GM19035 (cell line): ENCODE measurements around the gene HELB.

Experiments
- ATAC-seq: cut with Tn5 transposase; IDR thresholded peaks from one replicate; pipeline ENCODE4 v1.9.1; 2021; ENCODE audit not compliant: unreplicated experiment

HELB gene

DNA sequence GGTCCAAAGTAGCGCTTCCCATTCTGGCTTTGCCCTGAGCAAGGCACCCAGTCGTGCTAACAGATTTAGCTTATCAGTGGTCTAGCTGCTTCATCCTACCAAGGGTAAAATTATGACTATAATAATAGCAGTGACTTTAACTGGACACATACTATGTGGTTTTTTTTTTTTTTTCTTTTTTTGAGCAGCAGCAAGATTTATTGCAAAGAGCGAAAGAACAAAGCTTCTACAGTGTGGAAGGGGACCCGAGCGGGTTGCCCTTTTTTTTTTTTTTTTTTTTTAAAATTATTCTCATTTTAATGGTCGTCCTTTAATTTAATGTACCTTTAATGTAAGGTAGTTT lies 505 bp downstream of the HELB start:
- ATAC-seq = no peak

DNA sequence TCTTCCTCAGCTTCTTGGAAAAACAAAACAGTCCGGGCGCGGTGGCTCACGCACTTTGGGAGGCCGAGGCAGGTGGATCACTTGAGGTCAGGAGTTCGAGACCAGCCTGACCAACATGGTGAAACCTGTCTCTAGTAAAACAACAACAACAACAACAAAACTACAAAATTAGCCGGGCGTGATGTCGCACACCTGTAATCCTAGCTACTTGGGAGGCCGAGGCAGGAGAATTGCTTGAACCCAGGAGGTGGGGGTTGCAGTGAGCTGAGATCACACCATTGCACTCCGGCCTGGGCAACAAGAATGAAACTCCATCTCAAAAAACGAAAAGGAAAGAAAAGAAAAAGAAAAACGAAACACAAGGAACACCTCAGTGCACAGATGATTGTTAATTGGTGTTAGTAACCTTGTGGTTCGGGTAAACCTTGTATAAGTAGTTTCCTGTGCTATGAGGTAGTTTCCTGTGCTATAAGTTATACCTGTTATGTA lies 1.1 kb downstream of the HELB start:
- peak; percentile 50 for ATAC-seq

DNA sequence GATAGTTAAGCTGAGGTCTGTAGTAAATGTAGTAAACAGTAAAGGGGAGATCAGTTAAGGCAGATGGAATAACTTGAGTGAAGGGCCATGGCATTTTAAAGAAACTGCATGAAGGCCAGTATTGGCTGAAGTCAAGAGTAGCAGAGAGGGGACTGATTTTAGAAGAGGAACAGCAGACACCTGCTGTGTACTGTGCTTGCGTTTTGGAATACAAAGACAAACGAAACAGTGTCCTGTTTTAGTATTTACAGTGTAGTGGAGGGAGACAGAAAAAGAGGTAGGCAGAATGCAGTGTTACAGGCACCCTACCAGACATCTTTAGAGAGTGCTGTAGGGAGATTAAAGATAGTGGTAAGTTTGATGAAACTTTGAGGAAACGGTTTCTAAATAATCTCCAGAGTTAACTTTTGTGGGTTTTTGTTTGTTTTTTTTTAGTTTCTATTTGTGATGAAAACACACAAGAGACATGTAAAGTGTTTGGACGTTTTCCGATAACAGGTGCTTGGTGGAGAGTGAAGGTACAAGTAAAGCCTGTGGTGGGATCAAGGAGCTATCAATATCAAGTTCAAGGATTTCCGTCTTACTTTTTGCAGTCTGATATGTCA lies 2.1 kb downstream of the HELB start:
- no peak for ATAC-seq

DNA sequence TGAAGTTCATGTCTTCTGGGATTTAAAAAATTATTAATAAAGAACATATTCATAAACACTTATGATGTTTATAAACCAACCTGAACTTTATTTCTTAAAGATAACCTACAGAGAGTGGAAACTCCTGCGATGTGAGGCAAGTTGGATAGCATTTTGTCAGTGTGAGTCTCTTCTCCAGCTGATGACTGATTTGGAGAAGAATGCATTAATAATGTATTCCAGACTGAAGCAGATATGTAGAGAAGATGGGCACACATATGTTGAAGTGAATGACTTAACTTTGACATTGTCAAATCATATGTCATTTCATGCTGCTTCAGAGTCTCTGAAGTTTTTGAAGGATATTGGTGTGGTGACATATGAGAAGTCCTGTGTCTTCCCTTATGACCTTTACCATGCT lies 7.3 kb downstream of the HELB start:
- no peak for ATAC-seq

DNA sequence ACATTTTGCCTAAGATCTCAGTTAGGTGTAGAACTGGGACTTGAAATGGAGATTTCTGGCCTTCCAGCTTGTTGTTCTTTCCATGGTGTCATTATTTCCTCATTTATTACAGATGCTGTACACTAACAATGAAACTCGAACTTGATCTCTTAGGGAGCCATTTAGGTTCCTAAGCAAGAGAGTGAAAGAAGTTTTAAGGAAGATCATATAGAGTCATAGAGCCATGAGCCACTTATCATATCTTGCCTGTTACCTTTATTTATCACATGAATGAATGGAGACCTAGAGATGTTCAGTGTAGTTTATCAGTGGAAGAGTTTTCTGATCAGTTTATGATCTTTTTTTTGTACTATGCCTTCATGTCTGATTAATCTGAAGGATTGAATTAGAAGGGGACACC lies 9.9 kb downstream of the HELB start:
- no peak for ATAC-seq

DNA sequence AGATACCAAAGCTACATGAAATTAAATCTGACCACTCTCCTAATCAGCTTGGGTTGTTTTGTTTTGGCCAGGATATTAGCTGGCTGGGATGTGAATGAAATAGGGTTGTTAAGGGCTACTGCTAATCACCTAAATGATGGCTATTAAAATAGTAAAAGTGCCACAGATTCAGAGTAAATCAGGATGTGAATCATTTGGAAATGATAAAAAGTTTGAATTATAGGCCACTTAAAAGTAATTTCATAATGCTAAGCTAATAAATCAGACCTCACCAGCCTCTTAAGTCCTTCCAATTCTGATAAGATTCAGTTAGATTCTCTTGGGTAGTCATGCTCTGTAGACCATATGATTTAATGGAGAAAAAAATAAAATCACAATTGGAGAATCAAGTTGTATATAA lies 12.0 kb downstream of the HELB start:
- no peak for ATAC-seq

DNA sequence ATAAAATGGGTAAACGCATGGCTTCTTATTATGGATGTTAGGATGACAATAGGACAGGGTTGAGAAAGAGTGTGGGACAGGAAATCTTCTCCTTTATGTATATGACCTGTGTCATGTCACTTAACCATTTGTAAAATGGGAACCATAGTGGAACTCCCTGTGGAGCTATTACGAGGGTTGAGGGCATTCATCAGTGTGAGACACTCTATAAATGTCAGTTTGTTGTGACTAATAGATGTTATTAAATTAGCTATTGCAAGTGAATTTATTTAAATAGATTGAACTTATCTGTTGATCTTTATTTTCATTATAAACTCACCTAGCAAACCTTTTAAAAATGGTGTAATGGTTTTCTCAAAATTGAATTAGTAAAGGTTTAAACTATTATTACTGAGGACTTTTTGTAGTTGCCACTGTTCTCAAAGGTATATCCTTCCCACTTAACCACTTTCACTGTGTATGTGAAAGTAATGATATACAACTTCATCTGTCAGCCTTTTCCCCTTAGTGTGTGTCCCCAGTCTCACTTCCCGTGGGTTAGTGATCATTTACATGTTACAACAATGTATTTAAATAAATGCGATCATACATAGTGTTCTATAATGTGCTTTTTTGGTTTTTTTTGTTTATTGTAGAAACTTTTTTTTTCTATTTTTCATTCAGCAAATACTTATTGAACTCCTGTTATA lies 17.1 kb downstream of the HELB start:
- no peak for ATAC-seq

DNA sequence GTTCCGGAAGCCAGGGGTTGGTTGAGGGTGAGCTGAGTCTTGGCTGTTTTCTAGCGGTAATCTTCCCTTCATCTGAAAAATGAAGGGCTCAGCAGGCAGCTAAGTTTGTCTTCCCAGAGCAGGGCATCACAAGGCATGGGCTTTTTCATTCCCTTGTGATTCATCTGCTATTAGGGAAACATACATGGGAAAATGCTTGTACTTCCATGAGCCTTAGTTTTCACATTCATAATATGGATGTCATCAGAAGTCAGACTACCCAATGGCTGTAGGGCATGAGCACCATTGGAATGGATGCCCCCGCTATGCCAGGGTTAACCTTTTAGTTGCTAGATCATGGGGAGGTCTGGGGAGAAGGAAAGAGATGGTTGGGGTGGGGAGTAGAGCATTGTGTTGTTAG lies 18.7 kb downstream of the HELB start:
- ATAC-seq = no peak

DNA sequence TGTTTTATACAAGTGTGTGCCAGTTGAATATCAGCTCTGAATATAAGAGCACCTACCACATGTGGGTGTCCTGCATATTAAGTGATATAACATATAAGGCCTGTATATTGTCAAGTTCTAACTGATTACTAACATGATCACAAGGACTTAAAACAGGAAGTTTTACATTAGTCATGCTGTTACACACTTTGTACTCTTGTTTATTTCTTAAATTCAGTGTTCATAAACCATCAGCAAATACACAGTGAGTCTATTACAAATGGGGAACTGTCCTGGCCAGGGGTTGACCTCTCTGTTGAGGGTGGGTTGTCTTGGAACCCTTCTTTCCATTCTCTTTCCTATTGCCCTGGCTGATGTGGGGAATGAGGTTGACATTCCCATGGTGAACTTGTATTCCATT lies 19.1 kb downstream of the HELB start:
- no peak for ATAC-seq

DNA sequence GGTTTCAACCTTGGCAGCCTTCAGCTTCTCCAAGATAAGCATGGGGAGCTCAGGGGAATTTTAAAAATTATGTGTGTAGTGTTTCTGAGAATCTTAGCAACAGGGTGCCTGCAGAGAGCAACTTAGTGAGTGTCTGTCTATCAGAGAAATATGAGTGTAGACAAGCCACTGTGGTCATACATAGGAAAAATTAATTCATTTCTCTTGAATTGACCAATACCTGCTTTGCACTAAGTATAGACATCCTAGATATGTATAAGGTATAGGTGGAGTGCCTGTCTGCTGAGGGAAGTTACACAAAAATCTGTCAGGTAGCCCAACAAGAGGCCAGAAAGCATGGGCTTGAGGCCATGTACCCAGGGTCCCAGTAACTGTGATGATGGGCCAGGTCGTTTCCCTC lies 20.7 kb downstream of the HELB start:
- ATAC-seq = no peak

DNA sequence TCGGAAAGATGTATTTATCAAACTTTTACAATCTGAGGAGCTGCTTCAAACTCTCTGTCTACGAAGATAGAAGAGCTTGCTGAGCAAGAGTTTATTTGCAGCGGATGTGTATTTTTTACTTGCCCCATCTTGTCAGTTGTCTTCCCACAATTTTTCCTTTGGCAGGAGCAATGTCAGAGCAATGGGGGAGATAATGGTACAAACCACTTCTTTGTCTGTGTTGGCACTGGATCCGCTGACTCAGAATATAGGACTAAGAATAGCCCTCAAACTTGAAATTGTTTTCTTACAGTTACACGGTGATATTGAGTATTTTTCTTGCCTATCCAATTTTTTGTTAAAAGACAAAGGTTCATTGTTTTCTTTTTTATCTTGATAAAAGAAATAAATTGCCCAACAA lies 27.6 kb downstream of the HELB start:
- no peak for ATAC-seq

DNA sequence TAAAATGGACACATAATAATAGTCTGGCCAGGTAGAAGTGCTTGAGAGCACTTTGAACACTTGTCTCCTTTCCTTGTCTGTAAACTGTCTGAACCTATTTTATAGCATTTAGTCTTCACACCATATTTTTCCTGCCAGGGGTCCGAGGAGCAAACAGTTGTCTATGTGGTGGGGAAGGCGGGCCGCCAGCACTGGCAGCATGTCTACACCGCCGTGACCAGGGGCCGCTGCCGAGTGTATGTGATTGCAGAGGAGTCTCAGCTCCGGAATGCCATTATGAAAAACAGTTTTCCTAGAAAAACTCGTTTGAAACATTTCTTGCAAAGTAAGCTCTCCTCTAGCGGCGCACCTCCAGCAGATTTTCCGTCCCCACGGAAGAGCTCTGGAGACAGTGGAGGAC lies 28.7 kb downstream of the HELB start:
- ATAC-seq = no peak

DNA sequence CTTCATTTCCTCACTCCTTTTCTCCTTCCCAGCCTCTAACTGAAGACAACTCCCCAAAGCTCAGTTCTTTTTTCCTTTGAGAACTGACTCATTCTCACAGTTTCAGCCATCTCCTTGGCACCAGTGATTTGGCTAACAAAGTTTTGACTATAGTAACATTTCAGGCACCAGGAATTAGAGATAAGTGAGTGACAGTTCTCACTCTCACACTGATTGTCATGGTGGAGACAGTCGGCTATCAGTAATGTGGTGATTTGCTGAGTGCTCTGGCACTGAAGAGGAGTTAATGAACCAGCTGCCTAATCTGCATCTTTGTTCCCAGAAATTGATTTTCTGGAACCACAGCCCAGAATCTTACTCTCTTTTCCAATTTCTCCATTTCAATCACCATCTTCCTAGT lies 29.5 kb downstream of the HELB start:
- ATAC-seq = no peak

DNA sequence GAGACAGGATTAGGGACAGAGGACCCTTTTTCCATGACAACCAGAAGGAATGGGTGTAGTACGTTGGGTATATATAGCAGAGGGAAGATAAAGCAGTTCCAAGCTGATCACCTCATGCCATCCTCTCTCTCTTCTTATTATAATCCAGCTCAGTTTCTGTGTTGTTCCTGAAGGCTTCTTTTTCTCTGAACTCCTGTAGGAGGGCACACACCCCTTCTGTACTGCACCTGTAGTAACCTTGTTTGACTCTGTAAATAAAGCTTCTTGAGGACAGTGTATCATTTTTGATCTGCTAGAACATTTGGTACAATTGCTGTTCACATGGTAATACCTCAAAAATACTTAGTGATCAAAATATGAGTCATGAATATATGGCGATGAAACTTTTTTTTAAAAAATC lies 33.5 kb downstream of the HELB start:
- ATAC-seq = no peak

DNA sequence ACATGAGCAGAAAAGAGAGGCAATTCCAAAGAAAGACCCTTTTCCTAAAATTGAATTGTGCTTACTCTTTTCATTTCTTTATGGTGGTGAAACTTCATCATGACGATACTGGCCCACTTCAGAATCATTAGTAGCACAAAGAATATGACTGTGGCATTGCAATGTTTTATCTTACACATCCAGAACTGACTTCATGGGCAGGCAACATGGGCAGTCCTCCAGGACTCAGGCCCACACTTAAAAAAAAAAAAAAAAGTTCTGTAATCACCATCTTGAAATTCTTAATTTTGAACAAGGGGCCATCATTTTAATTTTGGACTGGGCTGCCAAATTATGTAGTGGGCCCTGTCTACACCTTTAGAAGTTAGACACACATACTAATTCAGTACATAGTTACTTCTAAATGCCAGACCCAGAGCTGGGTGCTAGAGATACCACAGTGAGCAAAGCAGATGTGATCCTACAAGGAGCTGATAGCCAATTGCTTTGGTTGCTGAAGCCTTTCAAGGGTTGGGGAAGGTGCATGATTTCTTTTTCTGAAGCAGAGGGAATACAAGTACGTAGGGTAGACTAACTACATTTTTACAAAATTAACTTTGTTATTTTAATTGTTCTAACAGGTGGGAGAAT lies 35.2 kb downstream of the HELB start:
- ATAC-seq = no peak

DNA sequence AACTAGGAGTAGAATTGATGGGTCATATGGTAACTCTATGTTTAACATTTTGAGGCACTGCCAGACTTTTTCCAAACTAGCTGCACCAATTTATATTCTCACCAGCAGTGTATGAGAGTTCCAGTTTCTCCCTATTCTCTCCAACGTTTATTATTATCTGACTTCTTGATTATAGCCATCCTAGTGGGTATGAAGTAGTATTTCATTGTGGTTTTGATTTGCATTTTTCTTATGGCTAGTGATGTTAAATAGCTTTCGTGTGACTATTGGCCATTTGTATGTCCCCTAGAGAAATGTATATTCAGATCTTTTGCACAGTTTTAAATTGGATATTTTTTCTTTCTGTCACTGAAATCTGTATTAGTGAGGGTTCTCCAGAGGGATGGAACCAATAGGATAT lies 37.8 kb downstream of the HELB start:
- no peak for ATAC-seq

DNA sequence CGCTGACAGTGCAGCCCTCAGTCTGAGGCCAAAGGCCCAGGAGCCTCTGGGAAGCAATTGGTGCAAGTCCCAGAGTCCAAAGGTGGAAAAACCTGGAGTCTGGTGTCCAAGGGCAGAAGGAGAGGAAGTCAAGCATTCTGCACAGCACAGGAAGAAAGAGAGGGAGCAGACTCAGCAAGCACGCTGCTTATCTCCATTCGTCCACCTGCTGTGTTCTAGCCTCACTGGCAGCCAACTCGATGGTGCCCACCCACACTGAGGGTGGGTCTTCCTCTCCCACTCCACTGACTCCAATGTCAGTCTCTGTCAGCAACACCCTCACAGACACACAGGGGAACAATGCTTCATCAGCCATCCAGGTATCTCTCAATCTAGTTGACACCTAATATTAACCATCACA lies 38.8 kb downstream of the HELB start:
- ATAC-seq = no peak

DNA sequence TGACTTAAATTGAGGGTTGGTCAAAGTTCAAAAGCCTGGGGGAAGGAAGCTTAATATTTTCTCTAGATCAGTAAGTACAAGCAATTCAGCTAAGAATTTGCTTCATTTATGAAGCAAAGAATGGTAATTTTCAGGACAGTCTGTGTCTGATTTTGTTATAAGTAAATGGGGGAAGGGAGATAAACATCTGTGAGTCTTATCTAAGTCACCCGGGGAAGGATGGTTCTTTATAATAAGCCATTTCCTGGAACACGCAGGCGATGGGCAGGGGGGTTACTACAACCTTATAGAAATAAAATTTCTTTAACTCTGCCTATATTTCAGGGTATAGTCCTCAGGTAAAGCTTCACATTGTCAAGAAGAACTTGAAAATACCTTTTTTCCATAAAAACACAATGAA lies 42.9 kb downstream of the HELB start:
- ATAC-seq = no peak

DNA sequence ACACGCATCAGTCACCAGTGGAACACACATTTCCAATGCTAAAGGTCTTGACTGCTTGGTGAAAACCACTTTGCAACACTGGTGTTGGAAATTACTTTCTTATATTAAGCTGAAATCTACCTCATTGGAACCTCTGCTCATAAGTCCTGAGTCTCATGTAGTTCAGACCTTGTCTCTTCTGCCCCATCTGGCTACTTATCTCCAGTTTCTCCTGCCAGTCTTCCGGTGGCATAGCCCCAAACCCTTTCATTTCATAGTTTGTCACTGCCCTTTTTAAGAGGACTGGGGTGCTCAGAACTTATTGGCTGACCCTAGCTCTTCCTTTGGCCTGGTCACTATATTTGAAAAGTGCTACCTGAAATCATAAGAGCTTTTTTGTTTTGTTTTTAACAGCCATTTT lies 43.7 kb downstream of the HELB start:
- ATAC-seq = no peak

DNA sequence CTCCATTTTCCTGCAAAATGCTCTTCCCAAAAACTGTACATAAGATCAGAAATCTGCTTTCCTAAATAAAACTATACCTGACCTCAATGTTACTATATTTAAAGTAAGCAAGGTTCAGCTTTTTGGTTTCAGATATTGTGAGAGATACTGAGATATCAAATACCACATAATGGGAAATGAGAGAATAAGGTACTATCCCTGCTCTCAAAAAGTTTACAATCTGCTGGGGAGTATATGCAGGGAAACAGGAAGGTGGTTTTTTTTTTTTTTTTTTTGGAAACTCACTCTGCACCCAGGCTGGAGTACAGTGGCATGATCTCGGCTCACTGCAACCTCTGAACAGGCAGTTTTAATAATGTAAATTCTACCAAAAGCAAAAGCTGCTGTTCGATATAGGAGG lies 49.0 kb downstream of the HELB start:
- no peak for ATAC-seq

DNA sequence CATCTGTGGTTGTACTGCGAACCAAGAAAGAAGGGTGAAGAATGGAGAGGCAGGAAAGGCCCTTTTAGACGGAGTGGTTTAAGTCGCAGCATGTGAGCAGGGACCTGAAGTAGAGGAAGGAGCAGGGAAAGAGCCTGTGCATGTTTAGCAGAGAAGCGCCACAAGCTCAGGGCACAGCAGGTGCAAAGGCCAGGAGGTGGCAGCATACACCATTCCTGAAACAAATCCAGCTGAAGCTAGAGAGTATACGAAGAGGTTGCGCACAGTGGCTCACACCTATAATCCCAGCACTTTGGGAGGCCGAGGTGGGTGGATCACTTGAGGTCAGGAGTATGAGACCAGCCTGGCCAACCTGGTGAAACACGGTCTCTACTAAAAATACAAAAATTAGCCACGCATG lies 49.9 kb downstream of the HELB start:
- ATAC-seq = no peak

DNA sequence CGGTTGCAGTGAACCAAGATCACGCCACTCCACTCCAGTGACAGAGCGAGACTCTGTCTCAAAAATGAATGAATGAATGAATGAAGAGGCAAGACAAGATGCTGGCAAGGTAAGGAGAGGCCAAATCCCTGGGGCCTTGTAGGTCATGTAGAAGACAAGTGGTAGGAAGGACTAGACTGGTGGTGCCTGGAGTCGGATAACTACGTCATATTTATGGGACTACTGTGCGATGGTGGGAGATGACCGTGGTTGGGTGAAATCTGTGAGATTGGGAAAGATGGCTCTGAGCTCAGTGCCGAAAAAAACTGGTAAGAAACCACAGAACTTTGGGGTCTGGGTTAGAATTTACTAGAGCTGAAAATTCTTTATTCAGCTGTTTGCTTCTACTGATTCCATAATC lies 50.6 kb downstream of the HELB start:
- ATAC-seq = no peak

DNA sequence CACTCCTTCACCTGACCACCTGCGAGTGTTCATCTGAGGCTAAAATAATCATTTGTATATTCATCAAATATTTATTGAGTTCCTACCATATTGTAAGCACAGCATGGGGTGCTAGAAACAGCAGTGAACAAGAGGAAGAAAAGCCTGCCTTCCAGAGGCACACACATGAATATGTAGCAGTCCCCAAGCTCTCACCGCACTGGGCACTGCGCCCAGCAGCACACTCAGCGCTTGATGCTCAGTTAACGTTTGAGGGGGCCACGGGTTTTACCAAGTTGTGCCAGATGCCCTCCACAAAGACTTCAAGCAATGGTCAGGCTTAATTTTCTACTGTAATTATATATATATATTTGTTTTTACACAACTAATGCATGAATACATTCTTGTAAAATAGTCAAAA lies 52.0 kb downstream of the HELB start:
- ATAC-seq = no peak
